ENCODE results near the gene CCDC175.

The CCDC175 gene

DNA sequence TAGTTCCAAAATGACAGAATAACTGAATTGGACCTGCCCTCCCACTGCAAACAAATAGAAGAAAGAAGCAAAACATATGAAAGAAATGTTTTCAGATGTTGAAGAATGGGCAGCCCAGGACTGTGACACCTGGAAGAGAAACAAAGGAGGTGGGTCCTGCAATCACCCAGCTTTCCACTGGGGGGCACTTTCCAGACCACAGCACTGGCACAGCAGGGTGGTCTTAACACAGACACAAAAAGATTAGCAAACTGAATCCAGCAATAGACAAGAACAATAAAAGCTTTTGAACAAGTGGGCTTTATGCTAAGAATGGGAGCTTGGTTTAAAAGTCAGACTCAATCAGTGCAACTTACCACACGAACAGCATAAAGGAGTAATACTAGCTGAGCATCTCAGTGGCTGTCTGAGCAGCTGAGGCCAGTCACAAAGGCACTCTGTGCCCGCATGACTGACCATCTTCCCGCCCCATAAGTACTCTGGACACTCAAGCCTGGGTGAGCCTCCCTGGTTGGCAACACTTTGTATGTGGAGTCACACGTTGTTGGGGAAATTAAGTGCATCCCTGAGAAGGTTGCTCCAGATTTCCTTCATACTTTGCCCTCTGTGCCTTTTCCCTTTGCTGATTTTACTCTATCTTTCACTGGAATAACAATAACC, 64.6 kb downstream of the CCDC175 start:
- TF ChIP-seq ZNF274 (IDR thresholded peaks at IDR 0.05; ENCODE audit: low read depth, low read length), result no peak
- no peak overlapping the region for H3K4me3 ChIP-seq (ENCODE audit: low read length)

DNA sequence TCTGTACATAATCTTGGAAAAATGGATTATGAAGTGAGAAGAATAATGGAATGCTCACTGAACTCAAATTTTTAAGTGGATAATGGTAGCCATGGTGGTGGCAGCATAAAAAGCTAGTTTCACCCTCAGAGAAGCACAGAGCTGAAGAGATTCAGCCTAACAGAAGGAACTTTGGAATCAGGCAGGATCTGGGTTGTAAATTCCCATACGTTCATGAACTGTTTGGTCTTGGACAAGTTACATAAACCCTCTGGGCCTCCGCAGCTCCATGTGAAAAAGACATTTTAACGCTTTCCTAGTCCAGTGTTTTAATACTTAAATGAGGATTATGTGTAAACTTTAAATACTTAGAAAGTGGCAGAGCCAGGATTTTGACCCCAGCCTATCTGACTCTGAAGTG, 65.6 kb downstream of the CCDC175 start:
- no peak for TF ChIP-seq ZNF274 (IDR thresholded peaks at IDR 0.05; ENCODE audit: low read depth, low read length)

DNA sequence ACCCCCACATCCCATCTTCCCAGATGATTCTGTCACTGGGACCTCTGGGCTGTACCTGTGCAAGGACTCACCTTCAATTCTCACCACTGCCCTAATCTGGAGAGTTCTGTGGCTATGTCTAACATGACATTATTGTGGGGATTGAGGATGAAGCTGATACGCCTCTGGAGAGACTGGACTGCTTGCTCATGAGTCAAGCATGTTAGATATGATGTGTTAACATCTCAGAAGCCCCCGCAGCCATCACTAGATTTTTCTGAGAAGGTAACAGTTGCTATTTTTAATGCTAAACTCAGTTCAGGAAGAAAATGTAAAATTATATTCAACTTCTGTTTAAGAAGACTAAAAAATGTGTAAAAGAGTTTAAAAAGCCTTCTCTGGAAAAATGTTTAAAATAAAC, 66.6 kb downstream of the CCDC175 start:
- H3K4me3 ChIP-seq (ENCODE audit: low read length), result no peak overlapping the region
- no peak for TF ChIP-seq ZNF274 (IDR thresholded peaks at IDR 0.05; ENCODE audit: low read depth, low read length)

More for the DNA sequence above, 65.6 kb downstream of the CCDC175 start:
- no peak overlapping the region for H3K4me3 ChIP-seq (ENCODE audit: low read length)

- TF ChIP-seq ZNF274 (IDR thresholded peaks at IDR 0.05; ENCODE audit: low read depth, low read length), result no peak
- H3K4me3 ChIP-seq (ENCODE audit: low read length), result no peak overlapping the region
Measured at GRCh38 chr14:59509101-59509500, 67.5 kb downstream of the CCDC175 start.

GRCh38 chr14:59507752-59508103, 68.9 kb downstream of the CCDC175 start:
- H3K4me3 ChIP-seq (ENCODE audit: low read length), result no peak overlapping the region

DNA sequence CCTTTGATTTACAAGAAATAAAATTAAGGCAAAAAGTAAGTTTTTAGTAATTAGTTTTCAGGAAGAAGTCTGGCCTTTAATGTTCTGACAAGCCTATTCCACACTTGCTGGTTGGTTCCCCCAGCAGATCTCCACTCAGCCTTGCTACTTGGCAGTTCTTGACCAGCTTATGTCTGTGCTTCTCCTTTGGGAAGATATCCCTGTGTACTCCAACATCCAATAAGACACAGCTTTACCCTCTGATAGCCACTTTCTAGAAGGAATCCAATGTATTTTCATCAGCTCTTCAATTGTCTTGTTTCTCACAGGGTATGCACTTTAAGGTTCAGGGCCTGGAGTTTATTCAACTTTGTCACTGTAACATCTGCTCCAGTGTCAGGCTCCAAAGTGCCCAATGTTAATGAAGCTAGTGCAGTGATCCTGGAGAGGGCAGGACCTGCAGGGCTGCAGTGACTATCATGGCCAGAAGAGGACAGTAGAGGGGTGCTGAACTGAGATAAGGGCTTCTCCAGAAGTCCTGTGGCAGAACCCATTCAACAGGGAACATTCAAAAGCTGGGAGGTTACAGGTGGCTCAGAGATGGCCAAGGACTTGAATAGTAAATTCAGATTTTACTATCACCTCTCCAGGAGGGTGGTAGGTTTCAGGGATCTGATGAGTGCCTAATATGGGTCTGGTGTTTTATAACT, 69.4 kb downstream of the CCDC175 start:
- no peak overlapping the region for H3K4me3 ChIP-seq (ENCODE audit: low read length)
- TF ChIP-seq ZNF274 (IDR thresholded peaks at IDR 0.05; ENCODE audit: low read depth, low read length), result no peak

More at GRCh38 chr14:59507752-59508103, 68.9 kb downstream of the CCDC175 start:
- no peak for TF ChIP-seq ZNF274 (IDR thresholded peaks at IDR 0.05; ENCODE audit: low read depth, low read length)

- H3K4me3 ChIP-seq (ENCODE audit: low read length), result no peak overlapping the region
- TF ChIP-seq ZNF274 (IDR thresholded peaks at IDR 0.05; ENCODE audit: low read depth, low read length), result no peak
Measured at GRCh38 chr14:59503256-59503655, 73.4 kb downstream of the CCDC175 start.

DNA sequence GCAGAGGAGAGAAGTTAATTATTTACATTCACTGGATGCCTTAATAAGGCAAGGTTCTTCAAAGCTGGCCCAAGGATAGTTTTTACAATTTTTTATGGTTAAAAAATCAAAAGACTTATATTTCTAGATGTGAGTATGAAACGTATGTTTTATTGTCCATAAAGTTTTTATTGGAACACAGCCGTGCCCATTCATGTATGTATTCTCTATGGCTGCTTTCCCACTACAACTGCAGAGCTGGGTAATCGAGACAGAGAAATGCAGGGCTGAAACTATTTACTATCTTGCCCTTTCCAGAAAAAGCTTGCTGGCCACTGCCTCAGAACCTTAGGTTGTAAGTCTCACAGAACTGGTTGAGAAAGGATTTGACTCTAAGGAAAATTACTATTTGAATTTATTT, 75.9 kb downstream of the CCDC175 start:
- no peak for TF ChIP-seq ZNF274 (IDR thresholded peaks at IDR 0.05; ENCODE audit: low read depth, low read length)
- no peak overlapping the region for H3K4me3 ChIP-seq (ENCODE audit: low read length)

DNA sequence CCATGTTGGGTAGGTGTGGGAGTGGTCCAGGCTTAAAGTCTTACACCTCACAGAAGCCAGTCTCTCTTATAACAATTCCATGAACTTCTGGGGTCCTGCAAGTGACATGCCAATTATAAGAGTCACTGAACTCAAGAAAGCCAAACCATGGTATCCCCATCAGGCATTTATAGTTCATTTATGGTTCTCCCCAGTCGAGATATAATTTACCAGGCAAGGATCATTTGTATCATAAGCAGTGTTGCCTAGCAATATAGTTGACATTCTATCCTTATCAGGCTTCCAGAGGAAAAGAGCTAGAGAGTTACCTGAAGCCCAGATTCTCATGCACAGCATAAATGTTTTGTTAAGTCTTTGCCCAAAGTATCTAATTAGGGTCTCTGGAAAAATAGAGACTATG, 84.2 kb downstream of the CCDC175 start:
- TF ChIP-seq ZNF274 (IDR thresholded peaks at IDR 0.05; ENCODE audit: low read depth, low read length), result no peak
- no peak overlapping the region for H3K4me3 ChIP-seq (ENCODE audit: low read length)

DNA sequence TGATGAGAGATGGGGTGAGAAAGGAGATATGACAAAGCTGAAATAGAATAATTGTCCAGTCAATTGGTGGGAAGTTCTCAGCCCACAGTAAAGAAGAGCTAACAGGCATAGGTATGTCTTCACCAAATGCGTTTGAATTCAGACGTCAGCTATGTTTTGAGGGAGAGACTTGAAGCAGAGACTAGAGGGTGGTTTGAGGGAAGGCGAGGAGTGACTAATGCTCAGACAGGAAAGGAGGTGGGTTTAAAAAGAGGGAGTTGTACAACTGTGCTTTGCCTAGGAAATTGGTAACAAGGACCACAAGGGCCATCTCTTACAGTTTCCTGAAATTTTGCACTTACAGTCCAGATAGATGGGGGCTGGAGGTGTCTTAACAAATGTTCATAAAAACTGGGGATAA, 85.9 kb downstream of the CCDC175 start:
- TF ChIP-seq ZNF274 (IDR thresholded peaks at IDR 0.05; ENCODE audit: low read depth, low read length), result no peak
- H3K4me3 ChIP-seq (ENCODE audit: low read length), result no peak overlapping the region

DNA sequence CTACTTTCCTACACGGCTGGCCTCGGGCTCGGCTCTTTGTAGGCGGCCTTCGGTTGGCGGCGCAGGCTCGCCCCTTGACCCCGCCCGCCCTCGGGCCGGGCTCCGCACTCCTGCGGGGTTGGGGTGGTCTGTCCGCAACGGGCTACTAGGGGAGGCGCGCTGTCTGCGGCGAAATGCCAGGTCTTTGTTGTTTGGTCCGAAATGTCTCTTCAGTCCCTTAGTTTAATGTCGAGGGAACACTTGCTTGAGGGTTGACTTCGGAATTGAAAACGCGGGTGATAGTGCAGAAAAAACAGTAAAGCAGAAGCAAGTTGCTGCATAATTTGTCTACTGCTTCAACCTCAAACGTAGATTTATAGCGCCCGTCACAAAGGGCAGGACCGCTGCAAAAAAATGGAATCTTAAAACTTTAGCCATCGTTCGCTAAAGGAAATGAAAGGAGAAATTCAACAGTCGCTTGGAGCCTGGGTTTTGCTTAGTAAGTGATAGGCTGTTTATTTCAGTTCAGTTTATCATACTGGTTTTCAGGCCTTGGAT, 91.9 kb downstream of the CCDC175 start:
- no peak for TF ChIP-seq ZNF274 (IDR thresholded peaks at IDR 0.05; ENCODE audit: low read depth, low read length)
- H3K4me3 ChIP-seq (ENCODE audit: low read length), result peak overlapping the region; percentile 70

GRCh38 chr14:59483819-59484638, 92.6 kb downstream of the CCDC175 start, which contains the start of the genes JKAMP and L3HYPDH:
TSS of gene JKAMP (plus strand) at chr14:59484517. CDS start at chr14:59484590, 73 bp downstream.
TSS of gene L3HYPDH (minus strand) at chr14:59484408. CDS start at chr14:59484316, 92 bp downstream.
- no peak for TF ChIP-seq ZNF274 (IDR thresholded peaks at IDR 0.05; ENCODE audit: low read depth, low read length)
- peak within 1 kb of the TSS; percentile 70 for H3K4me3 ChIP-seq (ENCODE audit: low read length)

DNA sequence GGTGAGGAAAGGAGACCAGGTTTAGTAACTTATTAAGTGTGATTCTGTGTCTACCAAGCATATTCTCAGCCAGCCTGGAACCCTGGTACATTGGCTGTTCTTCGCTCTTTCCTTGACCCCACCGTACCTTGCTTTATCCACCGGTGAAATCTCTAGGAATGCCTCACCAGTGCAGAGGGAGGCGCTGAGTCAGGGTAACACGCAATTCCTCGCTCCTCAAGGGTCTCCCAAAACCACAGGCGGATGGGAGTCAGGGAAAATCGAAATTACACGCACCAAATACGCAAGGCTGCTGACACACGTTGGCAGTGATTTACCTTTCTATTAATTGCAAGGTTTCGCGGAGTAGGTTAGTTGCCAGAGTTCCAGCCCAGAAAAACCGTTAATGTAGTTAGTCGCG, 93.2 kb downstream of the CCDC175 start:
- peak overlapping the region; percentile 70 for H3K4me3 ChIP-seq (ENCODE audit: low read length)
- TF ChIP-seq ZNF274 (IDR thresholded peaks at IDR 0.05; ENCODE audit: low read depth, low read length), result no peak

Measured in GM08714 (cell line).